Midbrain (tissue), 1 donor: Measurements from ENCODE around the gene JAGN1.
"Not testable (repeated sequence)": the region's sequence is repeated elsewhere in the genome, so short reads cannot be mapped to it uniquely, and the experiment has no call there.

Experiments used
- DNase-seq: peaks from one replicate; lab custom pipeline; 2025; lab: John Stamatoyannopoulos, UW

The JAGN1 gene

DNA sequence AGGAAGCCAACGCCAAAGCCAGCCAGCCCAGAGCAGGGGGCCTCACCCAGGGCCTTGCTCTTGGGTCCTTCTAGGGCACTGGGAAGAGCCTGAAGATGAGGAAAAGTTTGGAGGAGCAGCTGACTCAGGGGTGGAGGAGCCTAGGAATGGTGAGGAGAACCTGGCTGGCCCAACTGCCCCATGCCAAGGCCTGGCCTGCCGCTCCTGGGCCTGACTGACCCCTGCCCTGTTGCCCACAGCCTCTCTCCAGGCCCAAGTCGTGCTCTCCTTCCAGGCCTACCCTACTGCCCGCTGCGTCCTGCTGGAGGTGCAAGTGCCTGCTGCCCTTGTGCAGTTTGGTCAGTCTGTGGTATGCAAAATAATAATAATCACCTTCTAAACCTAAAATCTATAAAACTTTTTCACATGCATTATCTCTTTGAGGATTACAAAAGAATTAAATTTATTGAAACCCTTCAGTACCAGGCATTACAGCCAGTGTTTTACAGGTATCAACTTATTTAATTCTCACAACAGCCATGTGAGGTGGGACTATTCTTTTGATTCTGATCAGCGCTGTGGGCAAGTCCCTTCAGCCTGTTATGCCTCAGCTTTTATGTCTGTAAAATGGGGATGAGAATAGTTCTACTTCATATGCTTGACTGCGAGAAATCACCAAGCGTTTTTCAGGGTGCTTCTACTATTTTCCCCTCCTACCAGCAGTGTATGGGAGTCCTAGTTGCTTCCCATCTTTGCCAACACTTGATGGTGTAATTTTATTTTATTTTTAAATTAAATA is 28.0 kb downstream of the JAGN1 start:
- no peak for DNase-seq

DNA sequence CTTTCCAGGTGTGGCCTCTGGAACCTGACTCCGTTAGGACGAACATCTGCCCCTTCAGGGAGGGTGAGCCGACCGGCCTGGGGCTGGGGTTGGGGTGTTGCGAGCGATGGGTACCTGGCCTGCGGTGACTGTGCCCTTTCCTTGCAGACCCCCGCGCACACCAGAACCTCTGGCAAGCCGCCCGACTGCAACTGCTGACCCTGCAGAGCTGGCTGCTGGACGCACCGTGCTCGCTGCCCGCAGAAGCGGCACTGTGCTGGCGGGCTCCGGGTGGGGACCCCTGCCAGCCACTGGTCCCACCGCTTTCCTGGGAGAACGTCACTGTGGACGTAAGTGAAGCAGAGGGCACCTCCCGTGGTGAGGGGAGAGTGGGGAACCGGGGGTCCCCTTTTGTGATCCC is 37.7 kb downstream of the JAGN1 start:
- no peak for DNase-seq

- DNase-seq = no peak
These were observed 40.5 kb downstream of the JAGN1 start for GRCh38 chr3:9930804-9931418.

- DNase-seq = peak; percentile 50
These were observed 42.1 kb downstream of the JAGN1 start for GRCh38 chr3:9932535-9932842.

DNA sequence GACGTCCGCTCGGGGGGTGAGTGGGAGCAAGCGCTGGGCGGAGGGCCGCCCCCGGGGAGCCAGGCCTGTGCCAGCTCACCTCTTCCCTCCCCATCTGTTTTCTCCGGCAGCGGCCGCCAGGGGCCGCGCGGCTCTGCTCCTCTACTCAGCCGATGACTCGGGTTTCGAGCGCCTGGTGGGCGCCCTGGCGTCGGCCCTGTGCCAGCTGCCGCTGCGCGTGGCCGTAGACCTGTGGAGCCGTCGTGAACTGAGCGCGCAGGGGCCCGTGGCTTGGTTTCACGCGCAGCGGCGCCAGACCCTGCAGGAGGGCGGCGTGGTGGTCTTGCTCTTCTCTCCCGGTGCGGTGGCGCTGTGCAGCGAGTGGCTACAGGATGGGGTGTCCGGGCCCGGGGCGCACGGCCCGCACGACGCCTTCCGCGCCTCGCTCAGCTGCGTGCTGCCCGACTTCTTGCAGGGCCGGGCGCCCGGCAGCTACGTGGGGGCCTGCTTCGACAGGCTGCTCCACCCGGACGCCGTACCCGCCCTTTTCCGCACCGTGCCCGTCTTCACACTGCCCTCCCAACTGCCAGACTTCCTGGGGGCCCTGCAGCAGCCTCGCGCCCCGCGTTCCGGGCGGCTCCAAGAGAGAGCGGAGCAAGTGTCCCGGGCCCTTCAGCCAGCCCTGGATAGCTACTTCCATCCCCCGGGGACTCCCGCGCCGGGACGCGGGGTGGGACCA is 42.6 kb downstream of the JAGN1 start:
- peak; percentile 56 for DNase-seq

GRCh38 chr3:9933561-9934234 is 43.3 kb downstream of the JAGN1 start, which contains the start of gene CRELD1:
Gene CRELD1, plus strand, starts transcription at chr3:9933834. Its CDS starts 605 bp downstream, at chr3:9934439.
- DNase-seq = peak; percentile 96

DNA sequence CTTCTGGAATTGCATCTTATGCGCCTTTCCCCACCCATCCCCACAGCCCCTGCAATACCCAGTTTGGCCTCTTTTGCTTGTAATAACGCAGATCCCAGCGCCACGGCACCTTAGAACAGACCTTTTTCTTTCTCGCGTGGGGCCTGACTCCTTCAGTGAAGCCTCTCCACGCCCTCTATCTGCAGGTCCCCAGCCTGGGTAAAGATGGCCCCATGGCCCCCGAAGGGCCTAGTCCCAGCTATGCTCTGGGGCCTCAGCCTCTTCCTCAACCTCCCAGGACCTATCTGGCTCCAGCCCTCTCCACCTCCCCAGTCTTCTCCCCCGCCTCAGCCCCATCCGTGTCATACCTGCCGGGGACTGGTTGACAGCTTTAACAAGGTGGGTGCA is 43.8 kb downstream of the JAGN1 start:
- DNase-seq = no peak

GRCh38 chr3:9934993-9935392 is 44.6 kb downstream of the JAGN1 start:
- no peak for DNase-seq

DNA sequence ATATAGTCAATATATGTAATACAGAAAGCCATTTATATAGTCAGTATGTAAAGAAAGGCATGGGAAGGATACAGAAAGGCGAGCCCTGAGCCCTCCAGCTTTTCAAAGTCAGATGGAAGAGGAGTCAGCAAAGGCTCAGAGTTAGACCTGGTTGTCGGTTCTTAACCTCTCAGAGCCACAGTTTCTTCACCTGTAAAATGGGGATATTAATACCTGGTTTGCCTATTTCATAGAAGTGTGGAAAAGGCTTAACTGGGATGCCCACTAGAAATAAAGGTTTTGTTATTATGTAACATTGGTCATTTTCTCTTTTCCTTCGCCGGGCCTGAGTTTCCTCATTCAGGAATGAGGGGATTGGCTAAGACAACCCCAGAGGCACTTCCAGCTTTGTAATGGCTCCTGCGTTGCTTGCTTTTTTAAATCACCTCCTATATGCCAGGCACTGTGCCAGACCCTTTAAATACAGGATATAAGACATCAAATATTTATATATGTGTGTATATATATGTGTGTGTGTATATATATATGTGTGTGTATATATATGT is 45.6 kb downstream of the JAGN1 start:
- no peak for DNase-seq

DNA sequence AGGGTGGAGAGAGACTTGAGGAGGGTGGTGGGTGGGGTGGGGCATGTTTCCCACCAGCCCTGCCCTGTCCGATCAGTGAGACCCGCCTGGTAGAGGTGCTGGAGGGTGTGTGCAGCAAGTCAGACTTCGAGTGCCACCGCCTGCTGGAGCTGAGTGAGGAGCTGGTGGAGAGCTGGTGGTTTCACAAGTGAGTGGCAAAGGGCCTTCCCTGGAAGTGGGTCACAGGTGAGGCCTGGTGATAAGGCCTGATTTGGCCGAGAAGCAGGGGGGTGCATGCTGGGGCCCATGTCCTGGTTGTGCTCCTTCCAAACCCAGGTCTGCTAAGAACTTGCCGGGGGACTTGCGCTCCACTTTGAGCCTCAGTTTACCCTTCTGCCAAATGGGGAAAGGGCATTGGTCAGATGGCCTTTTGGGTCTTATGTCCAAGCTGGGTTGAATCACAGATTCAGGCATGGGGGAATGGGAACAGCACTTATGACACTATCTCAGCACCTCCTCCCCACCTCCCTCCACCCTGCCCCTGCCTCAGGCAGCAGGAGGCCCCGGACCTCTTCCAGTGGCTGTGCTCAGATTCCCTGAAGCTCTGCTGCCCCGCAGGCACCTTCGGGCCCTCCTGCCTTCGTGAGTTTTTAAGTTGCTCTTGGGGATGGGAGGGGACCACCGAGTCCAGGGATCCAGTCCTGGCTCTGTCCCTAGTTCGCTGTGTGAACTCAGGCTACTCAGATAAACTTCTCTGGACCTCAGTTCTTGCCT is 47.3 kb downstream of the JAGN1 start:
- DNase-seq = no peak

- DNase-seq = no peak
These were observed 48.6 kb downstream of the JAGN1 start for GRCh38 chr3:9938966-9939365.

DNA sequence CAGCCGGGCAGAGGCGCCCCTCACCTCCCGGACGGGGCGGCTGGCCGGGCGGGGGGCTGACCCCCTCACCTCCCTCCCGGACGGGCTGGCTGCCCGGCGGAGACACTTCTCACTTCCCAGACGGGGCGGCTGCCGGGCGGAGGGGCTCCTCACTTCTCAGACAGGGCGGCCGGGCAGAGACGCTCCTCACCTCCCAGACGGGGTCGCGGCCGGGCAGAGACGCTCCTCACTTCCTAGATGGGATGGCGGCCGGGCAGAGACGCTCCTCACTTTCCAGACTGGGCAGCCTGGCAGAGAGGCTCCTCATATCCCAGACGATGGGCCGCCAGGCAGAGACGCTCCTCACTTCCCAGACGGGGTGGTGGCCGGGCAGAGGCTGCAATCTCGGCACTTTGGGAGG is 49.5 kb downstream of the JAGN1 start:
- not testable (repeated sequence) for DNase-seq

- no peak for DNase-seq
These were observed 50.3 kb downstream of the JAGN1 start for GRCh38 chr3:9940746-9941145.

GRCh38 chr3:9942164-9942563 is 51.8 kb downstream of the JAGN1 start:
- no peak for DNase-seq

- DNase-seq = no peak
These were observed 52.7 kb downstream of the JAGN1 start for GRCh38 chr3:9942934-9943690.
